Esophagus squamous epithelium (tissue), 5 donors: ENCODE measurements around the gene ZNF784. TPM values are rescaled to one million over a fixed set of nuclear protein-coding genes. Genes with fewer than 3 reads are reported as not detected.

Experiments
- DNase-seq: peaks from one replicate; lab custom pipeline; 2025; lab: John Stamatoyannopoulos, UW
- H3K27ac ChIP-seq, 4 donors: fragments of 200-600 bp; sonication (generic); one replicate each; pipeline ENCODE4 v1.5.1; 2016 to 2019; ENCODE audit warnings: mild to moderate bottlenecking in 1 of 4
- H3K27me3 ChIP-seq, 4 donors: fragments of 200-600 bp; sonication (generic); 1 replicate in 3 of 4; 2 replicates in 1 of 4; pipeline versions ENCODE4 v1.5.1 to v1.6.0; 2017 to 2021; ENCODE audit warnings: antibody characterized with exemption in 1 of 4
- H3K36me3 ChIP-seq, 3 donors: fragments of 200-600 bp; sonication (generic); one replicate each; pipeline ENCODE4 v1.5.1; 2016 to 2019
- H3K4me1 ChIP-seq, 3 donors: fragments of 200-600 bp; sonication (generic); one replicate each; pipeline ENCODE4 v1.5.1; 2017 to 2019
- H3K4me3 ChIP-seq, 4 donors: fragments of 200-600 bp; sonication (generic); 1 replicate in 3 of 4; 2 replicates in 1 of 4; pipeline ENCODE4 v1.5.1; 2016 to 2019; ENCODE audit warnings: mild to moderate bottlenecking in 2 of 4, moderate library complexity in 1 of 4
- H3K9me3 ChIP-seq, 3 donors: fragments of 200-600 bp; sonication (generic); one replicate each; pipeline ENCODE4 v1.5.1; 2016 to 2019
- POLR2A ChIP-seq, 4 donors: fragments of 450-650 bp; IDR thresholded peaks; one replicate each; pipeline ENCODE4 v1.6.1; 2017; ENCODE audit warnings: antibody characterized with exemption in 4 of 4, mild to moderate bottlenecking in 4 of 4, moderate library complexity in 3 of 4
- WGBS, 2 donors: methylation state at CpG; one replicate each; pipeline ENCODE4 v1.1.5; 2018; 5-methylcytosine and 5-hydroxymethylcytosine counted together
- intact Hi-C: fragments of 100-400 bp; cut with DNase I; formaldehyde crosslinking; loops from one replicate; pipeline ENCODE4 v1.15.0; 2022
- total RNA-seq, 4 donors: library from RNA; depleted of rRNA; stranded (reverse); fragments of >200 nt; gene quantifications; one replicate each; pipeline ENCODE4 v1.1.0, GENCODE V29; 2016
- TF ChIP-seq, protein P1 (sequence below), 6 experiments: fragments of 450-650 bp in 4 of 6; fragments of 200-600 bp in 2 of 6; sonication (generic) in 2 of 6; IDR thresholded peaks; one replicate each; pipeline ENCODE4 v1.5.1; 2016 to 2019; ENCODE audit warnings: antibody characterized with exemption in 6 of 6, mild to moderate bottlenecking in 4 of 6, moderate library complexity in 4 of 6
- donor health status: DM: yes; HTN: yes; CAD: no.

The ZNF784 gene
- total RNA-seq, 4 donors from 2014 or later: 2.9 to 6.9 (median 4.4) TPM

DNA sequence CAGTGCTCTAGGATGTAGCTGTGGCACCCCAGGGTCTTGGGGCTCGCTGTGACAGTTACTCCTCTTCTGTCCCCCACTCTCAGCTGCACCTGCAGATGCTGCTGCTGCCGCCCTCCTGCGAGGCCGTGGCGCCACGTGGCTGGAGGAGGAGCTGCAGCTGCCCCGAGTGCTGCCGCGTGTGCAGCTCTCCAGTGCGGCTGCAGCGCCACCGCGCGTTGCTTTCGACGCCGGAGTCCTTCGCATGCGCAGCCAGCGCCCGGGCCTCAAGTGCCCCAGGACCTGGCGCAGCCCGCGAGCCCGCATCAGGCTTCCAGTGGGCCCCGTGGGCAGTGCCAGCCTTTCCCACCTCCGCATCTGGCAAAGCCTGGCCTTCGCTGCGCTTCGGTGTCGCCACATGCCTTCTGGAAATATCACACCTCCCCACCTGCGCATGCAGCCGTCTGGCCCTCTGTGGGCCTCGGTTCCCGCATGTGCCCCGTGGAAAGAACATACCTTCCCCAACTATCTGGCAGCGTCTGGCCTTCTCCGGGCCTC, 15.7 kb upstream of the ZNF784 start:
- Histone ChIP-seq H3K4me3 (peak overlapping the region; percentile 93 to 96 (median 95)), H3K27me3 (no peaks in the 10 kb centered on the region), H3K4me1 (peaks cover 67 to 96% (median 69%) of the 10 kb centered on the region in 3 donors), H3K36me3 (peaks cover 0 to 17% (median 0%) of the 10 kb centered on the region in 3 donors), H3K27ac (peak overlapping the region; percentile 93 to 98 (median 96)), H3K9me3 (no peaks in the 10 kb centered on the region)
- peak in 1 of 4 donors; percentile 18 for TF ChIP-seq POLR2A (IDR thresholded peaks at IDR 0.05)
- TF ChIP-seq, protein P1, sequence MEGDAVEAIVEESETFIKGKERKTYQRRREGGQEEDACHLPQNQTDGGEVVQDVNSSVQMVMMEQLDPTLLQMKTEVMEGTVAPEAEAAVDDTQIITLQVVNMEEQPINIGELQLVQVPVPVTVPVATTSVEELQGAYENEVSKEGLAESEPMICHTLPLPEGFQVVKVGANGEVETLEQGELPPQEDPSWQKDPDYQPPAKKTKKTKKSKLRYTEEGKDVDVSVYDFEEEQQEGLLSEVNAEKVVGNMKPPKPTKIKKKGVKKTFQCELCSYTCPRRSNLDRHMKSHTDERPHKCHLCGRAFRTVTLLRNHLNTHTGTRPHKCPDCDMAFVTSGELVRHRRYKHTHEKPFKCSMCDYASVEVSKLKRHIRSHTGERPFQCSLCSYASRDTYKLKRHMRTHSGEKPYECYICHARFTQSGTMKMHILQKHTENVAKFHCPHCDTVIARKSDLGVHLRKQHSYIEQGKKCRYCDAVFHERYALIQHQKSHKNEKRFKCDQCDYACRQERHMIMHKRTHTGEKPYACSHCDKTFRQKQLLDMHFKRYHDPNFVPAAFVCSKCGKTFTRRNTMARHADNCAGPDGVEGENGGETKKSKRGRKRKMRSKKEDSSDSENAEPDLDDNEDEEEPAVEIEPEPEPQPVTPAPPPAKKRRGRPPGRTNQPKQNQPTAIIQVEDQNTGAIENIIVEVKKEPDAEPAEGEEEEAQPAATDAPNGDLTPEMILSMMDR (IDR thresholded peaks at IDR 0.05): peak; percentile 45 to 70 (median 53)
- 40 to 100% methylated on average over 1 to 3 of the region's 38 CpGs for WGBS, 2 donors
- DNase-seq: no peak
- intact Hi-C loops: no loop called here

DNA sequence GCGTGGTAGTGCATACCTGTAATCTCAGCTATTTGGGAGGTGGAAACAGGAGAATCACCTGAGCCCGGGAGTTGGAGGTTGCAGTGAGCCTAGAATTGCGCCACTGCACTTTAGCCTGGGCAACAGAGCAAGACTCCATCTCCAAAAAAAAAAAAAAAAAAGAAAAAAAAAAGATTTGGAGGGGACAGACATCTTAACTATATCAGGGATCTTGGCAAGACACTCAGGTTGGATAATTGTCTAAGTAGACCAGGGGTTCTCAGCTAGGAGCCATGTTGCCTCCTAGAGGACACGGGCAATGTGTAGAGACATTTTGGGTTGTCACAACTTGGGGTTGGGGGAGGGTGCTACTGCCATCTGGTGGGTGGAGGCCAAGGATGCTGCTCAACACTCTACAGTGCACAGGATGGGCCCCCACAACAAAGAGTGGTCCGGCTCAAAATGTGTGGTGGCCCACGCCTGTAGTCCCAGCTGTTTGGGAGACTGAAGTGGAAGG, 14.5 kb upstream of the ZNF784 start:
- Histone ChIP-seq H3K9me3 (no peaks in the 10 kb centered on the region), H3K36me3 (peaks cover 0 to 9% (median 0%) of the 10 kb centered on the region in 3 donors), H3K4me3 (no peak overlapping the region), H3K27me3 (no peaks in the 10 kb centered on the region), H3K27ac (peak overlapping the region in 1 of 4 donors; percentile 39), H3K4me1 (peaks cover 62 to 93% (median 62%) of the 10 kb centered on the region in 3 donors)
- 78 to 84% methylated on average over 5 to 6 of the region's 6 CpGs for WGBS, 2 donors
- TF ChIP-seq POLR2A (IDR thresholded peaks at IDR 0.05): no peak
- TF ChIP-seq, protein P1 (IDR thresholded peaks at IDR 0.05): peak in 2 of 6 experiments; percentile 14 to 33
- intact Hi-C loops: no loop called here
- DNase-seq: no peak

DNA sequence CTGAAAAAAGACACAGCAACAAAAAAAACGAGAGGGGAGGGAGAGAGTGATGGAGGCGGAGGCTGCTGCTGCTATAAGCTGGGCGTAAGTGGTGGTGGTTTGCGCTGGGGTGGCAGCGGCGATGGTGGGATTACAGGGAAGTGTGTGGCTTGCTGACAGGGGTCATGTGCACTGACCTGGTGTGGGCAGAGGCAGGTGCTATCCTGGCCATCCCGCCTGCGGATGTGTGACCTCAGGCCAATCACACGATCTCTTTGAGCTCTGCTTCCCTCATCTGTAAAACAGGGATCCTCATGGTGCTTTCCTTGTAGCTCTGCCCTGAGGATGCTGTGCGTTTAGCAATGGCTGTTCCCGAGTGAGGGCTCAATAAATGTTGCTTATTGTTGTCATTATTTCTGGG, 13.2 kb upstream of the ZNF784 start:
- intact Hi-C loops: no loop called here
- H3K27me3 ChIP-seq: no peaks in the 10 kb centered on the region
- H3K4me3 ChIP-seq: no peak overlapping the region
- H3K27ac ChIP-seq: no peak overlapping the region
- peaks cover 0 to 9% (median 0%) of the 10 kb centered on the region in 3 donors for H3K36me3 ChIP-seq
- TF ChIP-seq, protein P1 (IDR thresholded peaks at IDR 0.05): no peak
- no peaks in the 10 kb centered on the region for H3K9me3 ChIP-seq
- 73 to 75% methylated on average over 10 to 11 of the region's 11 CpGs for WGBS, 2 donors
- DNase-seq: no peak
- peaks cover 54 to 85% (median 59%) of the 10 kb centered on the region in 3 donors for H3K4me1 ChIP-seq

DNA sequence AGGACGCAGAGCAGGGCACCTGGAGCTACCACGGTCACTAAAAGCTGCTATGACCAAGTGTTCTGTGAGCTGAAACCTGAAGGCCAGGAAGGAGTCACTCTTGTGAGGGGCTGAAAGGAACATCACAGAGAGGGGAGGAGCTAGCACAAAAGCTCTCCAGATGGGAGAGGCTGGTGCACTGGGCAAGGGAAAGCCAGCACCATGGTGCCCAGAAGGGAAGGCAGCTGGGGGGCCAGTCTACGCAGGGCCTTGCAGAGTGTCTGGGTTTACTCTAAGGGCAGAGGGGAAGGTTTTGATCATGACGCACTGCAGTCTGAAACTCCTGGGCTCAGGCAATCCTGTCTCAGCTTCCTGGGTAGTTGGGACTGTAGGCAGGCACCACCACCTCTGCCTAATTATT, 12.4 kb upstream of the ZNF784 start:
- intact Hi-C loops: no loop called here
- H3K4me1 ChIP-seq: peaks cover 46 to 85% (median 57%) of the 10 kb centered on the region in 3 donors
- no peaks in the 10 kb centered on the region for H3K9me3 ChIP-seq

DNA sequence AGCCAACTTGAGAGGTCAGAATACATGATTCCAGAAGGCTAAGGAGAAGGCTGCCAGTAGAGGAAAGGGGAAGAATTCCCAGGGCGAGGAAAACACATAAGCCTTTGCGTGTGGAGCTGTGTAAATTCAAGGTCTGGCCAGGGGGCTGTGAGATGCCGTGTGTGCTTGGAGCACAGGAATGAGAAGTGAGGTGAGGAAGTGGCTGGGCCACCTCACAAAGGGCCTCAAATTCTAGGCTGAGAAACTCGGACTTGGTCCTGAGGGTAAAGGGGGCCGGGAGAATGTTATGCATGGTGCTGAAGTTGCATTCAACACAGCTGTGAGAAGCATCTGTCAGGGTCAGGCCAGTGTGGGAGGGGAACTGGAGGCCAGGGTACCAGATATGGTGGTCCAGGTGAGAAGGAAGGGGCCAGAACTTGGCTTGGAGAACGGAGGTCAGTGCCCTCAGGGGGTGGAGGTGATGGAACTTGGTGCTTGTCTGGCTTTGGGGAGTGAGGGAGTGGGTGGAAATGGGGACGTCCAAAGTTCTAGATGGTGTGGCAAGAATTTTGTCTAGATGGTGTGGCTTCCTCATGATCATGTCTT, 11.6 kb upstream of the ZNF784 start:
- Histone ChIP-seq H3K9me3 (no peaks in the 10 kb centered on the region), H3K27ac (peak overlapping the region; percentile 97 to 99 (median 98)), H3K4me3 (peak overlapping the region; percentile 81 to 97 (median 96)), H3K36me3 (peaks cover 0 to 9% (median 0%) of the 10 kb centered on the region in 3 donors), H3K27me3 (no peaks in the 10 kb centered on the region), H3K4me1 (peaks cover 38 to 83% (median 55%) of the 10 kb centered on the region in 3 donors)
- intact Hi-C loops: no loop called here
- TF ChIP-seq, protein P1 (IDR thresholded peaks at IDR 0.05): no peak
- no peak for TF ChIP-seq POLR2A (IDR thresholded peaks at IDR 0.05)
- 49 to 56% methylated on average over 7 of the region's 7 CpGs for WGBS, 2 donors
- DNase-seq: no peak

More for the DNA sequence above, 12.4 kb upstream of the ZNF784 start:
- peaks cover 0 to 9% (median 0%) of the 10 kb centered on the region in 3 donors for H3K36me3 ChIP-seq
- no peak for TF ChIP-seq POLR2A (IDR thresholded peaks at IDR 0.05)
- H3K27ac ChIP-seq: peak overlapping the region in 2 of 4 donors; percentile 97 to 98
- H3K4me3 ChIP-seq: peak overlapping the region in 1 of 4 donors; percentile 23
- WGBS, 2 donors: 81 to 83% methylated on average over 4 of the region's 4 CpGs
- no peaks in the 10 kb centered on the region for H3K27me3 ChIP-seq
- DNase-seq: no peak
